Loucy (cell line): ENCODE data around the gene SLC17A1.

Source experiments
- H2AFZ ChIP-seq: fragments of 200-600 bp; sonication (generic); 2 replicates; pipeline ENCODE4 v1.6.0; 2016; ENCODE audit warnings: antibody characterized with exemption, mild to moderate bottlenecking, low read length, moderate library complexity
- H3F3A ChIP-seq: fragments of 200-600 bp; 2 replicates; pipeline ENCODE4 v1.6.0; 2016; ENCODE audit warnings: antibody characterized with exemption, low read depth, mild to moderate bottlenecking
- H3K27me3 ChIP-seq: fragments of 200-600 bp; sonication (generic); 2 replicates; pipeline ENCODE4 v1.6.1; 2014; ENCODE audit warnings: low read length, mild to moderate bottlenecking; ENCODE audit not compliant: insufficient read depth, poor library complexity, severe bottlenecking
- H3K36me3 ChIP-seq: fragments of 200-600 bp; sonication (generic); 2 replicates; pipeline ENCODE4 v1.6.1; 2016; ENCODE audit warnings: low read length; ENCODE audit not compliant: insufficient read depth
- H3K4me1 ChIP-seq: fragments of 200-600 bp; sonication (generic); 2 replicates; pipeline ENCODE4 v1.5.1; 2014; ENCODE audit warnings: low read length, mild to moderate bottlenecking; ENCODE audit not compliant: insufficient read depth, poor library complexity, severe bottlenecking
- H3K4me2 ChIP-seq: fragments of 200-600 bp; sonication (generic); 2 replicates; pipeline ENCODE4 v1.6.0; 2014; ENCODE audit warnings: antibody characterized with exemption, low read length, low read depth, mild to moderate bottlenecking; ENCODE audit not compliant: poor library complexity, severe bottlenecking
- H3K4me3 ChIP-seq: fragments of 200-600 bp; sonication (generic); 2 replicates; pipeline ENCODE4 v1.5.1; 2014; ENCODE audit warnings: low read length, mild to moderate bottlenecking, mixed read lengths; ENCODE audit not compliant: poor library complexity, severe bottlenecking
- H3K79me2 ChIP-seq: fragments of 200-600 bp; sonication (generic); 2 replicates; pipeline ENCODE4 v1.6.1; 2014; ENCODE audit warnings: low read length; ENCODE audit not compliant: insufficient read depth
- H3K9ac ChIP-seq: fragments of 200-600 bp; sonication (generic); 2 replicates; pipeline ENCODE4 v1.6.0; 2014; ENCODE audit warnings: mild to moderate bottlenecking, low read depth, low read length, moderate library complexity; ENCODE audit not compliant: poor library complexity, severe bottlenecking
- H3K9me2 ChIP-seq: fragments of 200-600 bp; sonication (generic); replicated peaks from 2 replicates; pipeline ENCODE4 v1.6.1; 2016; ENCODE audit warnings: low read depth, low read length, mixed read lengths
- H3K9me3 ChIP-seq: fragments of 200-600 bp; sonication (generic); 2 replicates; pipeline ENCODE4 v1.6.1; 2014; ENCODE audit warnings: mild to moderate bottlenecking, antibody characterized with exemption, low read length, low read depth; ENCODE audit not compliant: insufficient read depth
- H4K20me1 ChIP-seq: fragments of 200-600 bp; sonication (generic); 2 replicates; pipeline ENCODE4 v1.6.0; 2014; ENCODE audit warnings: antibody characterized with exemption, low read length, mild to moderate bottlenecking; ENCODE audit not compliant: insufficient read depth, poor library complexity, severe bottlenecking
- CTCF ChIP-seq: fragments of 200-600 bp; sonication (generic); conservative IDR thresholded peaks from 2 replicates; pipeline ENCODE4 v1.5.1; 2014; ENCODE audit warnings: mild to moderate bottlenecking, antibody characterized with exemption, low read length
- EZH2phosphoT487 ChIP-seq: fragments of 200-600 bp; IDR thresholded peaks from 2 replicates; pipeline ENCODE4 v1.6.1; 2018; ENCODE audit warnings: antibody characterized with exemption, mild to moderate bottlenecking, moderate library complexity, borderline replicate concordance

Gene SLC17A1

DNA sequence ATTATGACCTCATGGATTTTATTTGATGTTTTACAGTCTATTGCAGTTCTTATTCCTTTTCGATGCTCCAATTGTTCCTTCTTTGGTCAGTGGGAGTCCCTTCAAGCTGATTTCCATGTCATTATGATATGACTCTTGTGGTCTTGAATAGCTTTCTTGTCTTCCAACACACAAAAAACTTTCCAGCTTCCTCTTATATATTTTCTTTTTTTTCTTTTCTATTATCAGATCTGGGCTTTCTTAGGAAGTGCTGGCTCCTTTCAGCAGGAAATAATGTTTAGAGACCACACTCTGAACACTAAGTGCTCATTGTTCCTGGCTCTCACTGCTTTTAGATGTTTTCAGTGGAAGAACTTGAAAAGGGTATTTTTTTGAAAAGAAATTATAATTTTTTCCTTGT lies 3.1 kb upstream of the SLC17A1 start:
- no peak overlapping the region for H3K4me3 ChIP-seq
- no peak overlapping the region for H3K4me2 ChIP-seq
- no peaks in the 10 kb centered on the region for H3K79me2 ChIP-seq
- H3K9me3 ChIP-seq, result no peaks in the 10 kb centered on the region
- H3F3A ChIP-seq, result no peaks in the 10 kb centered on the region
- TF ChIP-seq CTCF (no peak), EZH2phosphoT487 (no peak)
- H3K27me3 ChIP-seq, result no peaks in the 10 kb centered on the region
- no peaks in the 10 kb centered on the region for H3K4me1 ChIP-seq
- H3K9me2 ChIP-seq, result no peaks in the 10 kb centered on the region
- no peak overlapping the region for H3K9ac ChIP-seq
- H4K20me1 ChIP-seq, result no peaks in the 10 kb centered on the region
- no peak overlapping the region for H2AFZ ChIP-seq
- no peaks in the 10 kb centered on the region for H3K36me3 ChIP-seq

GRCh38 chr6:25833136-25833535 lies 1.3 kb upstream of the SLC17A1 start:
- Histone ChIP-seq H3K36me3 (no peaks in the 10 kb centered on the region), H3F3A (no peaks in the 10 kb centered on the region), H3K9ac (no peak overlapping the region), H3K4me1 (no peaks in the 10 kb centered on the region), H3K9me3 (no peaks in the 10 kb centered on the region), H3K4me3 (no peak overlapping the region), H3K79me2 (no peaks in the 10 kb centered on the region), H3K9me2 (no peaks in the 10 kb centered on the region), H4K20me1 (no peaks in the 10 kb centered on the region), H3K27me3 (no peaks in the 10 kb centered on the region), H3K4me2 (no peak overlapping the region), H2AFZ (no peak overlapping the region)
- TF ChIP-seq CTCF (no peak), EZH2phosphoT487 (no peak)

GRCh38 chr6:25832670-25833069 lies 818 bp upstream of the SLC17A1 start:
- no peak overlapping the region for H3K4me2 ChIP-seq
- TF ChIP-seq CTCF, result no peak
- no peak for TF ChIP-seq EZH2phosphoT487

More at GRCh38 chr6:25832670-25833069, 818 bp upstream of the SLC17A1 start:
- H3K9me3 ChIP-seq, result no peaks in the 10 kb centered on the region
- H3K27me3 ChIP-seq, result no peaks in the 10 kb centered on the region
- H2AFZ ChIP-seq, result no peak overlapping the region
- no peak overlapping the region for H3K9ac ChIP-seq
- H3F3A ChIP-seq, result no peaks in the 10 kb centered on the region
- no peak overlapping the region for H3K4me3 ChIP-seq
- no peaks in the 10 kb centered on the region for H3K79me2 ChIP-seq
- H3K9me2 ChIP-seq, result no peaks in the 10 kb centered on the region
- H3K36me3 ChIP-seq, result no peaks in the 10 kb centered on the region
- no peaks in the 10 kb centered on the region for H3K4me1 ChIP-seq
- no peaks in the 10 kb centered on the region for H4K20me1 ChIP-seq
